ENCODE measurements around the gene ZNF791.
"Not testable (repeated sequence)": the region's sequence is repeated elsewhere in the genome, so short reads cannot be mapped to it uniquely, and the experiment has no call there.

The ZNF791 gene

GRCh38 chr19:12606796-12607195, 3.9 kb upstream of the ZNF791 start:
- TF ChIP-seq CTCF (IDR thresholded peaks at IDR 0.05; ENCODE audit: extremely low read depth, insufficient read depth, missing control alignments), result no peak
- in situ Hi-C loops (cut with MboI; ENCODE audit: low pct_unique_long_range_greater_than_20kb, low sequenced_read_pairs, unreplicated experiment), result no loop called here
- no peak for DNase-seq (ENCODE audit: low spot score)

GRCh38 chr19:12607631-12608030, 3.1 kb upstream of the ZNF791 start:
- TF ChIP-seq CTCF (IDR thresholded peaks at IDR 0.05; ENCODE audit: extremely low read depth, insufficient read depth, missing control alignments), result no peak
- no peak for DNase-seq (ENCODE audit: low spot score)
- in situ Hi-C loops (cut with MboI; ENCODE audit: low pct_unique_long_range_greater_than_20kb, low sequenced_read_pairs, unreplicated experiment), result no loop called here

GRCh38 chr19:12611361-12611699, 610 bp downstream of the ZNF791 start:
- no peak for TF ChIP-seq CTCF (IDR thresholded peaks at IDR 0.05; ENCODE audit: extremely low read depth, insufficient read depth, missing control alignments)
- no peak for DNase-seq (ENCODE audit: low spot score)
- in situ Hi-C loops (cut with MboI; ENCODE audit: low pct_unique_long_range_greater_than_20kb, low sequenced_read_pairs, unreplicated experiment), result no loop called here

- DNase-seq (ENCODE audit: low spot score), result no peak
- in situ Hi-C loops (cut with MboI; ENCODE audit: low pct_unique_long_range_greater_than_20kb, low sequenced_read_pairs, unreplicated experiment), result no loop called here
- no peak for TF ChIP-seq CTCF (IDR thresholded peaks at IDR 0.05; ENCODE audit: extremely low read depth, insufficient read depth, missing control alignments)
Observed at GRCh38 chr19:12617646-12618045, 6.9 kb downstream of the ZNF791 start.

- DNase-seq (ENCODE audit: low spot score); in situ Hi-C loops (cut with MboI; ENCODE audit: low pct_unique_long_range_greater_than_20kb, low sequenced_read_pairs, unreplicated experiment): not testable (repeated sequence)
Observed at GRCh38 chr19:12621253-12622024, 10.7 kb downstream of the ZNF791 start.

GRCh38 chr19:12623361-12624031, 12.8 kb downstream of the ZNF791 start:
- DNase-seq (ENCODE audit: low spot score), result no peak
- TF ChIP-seq CTCF (IDR thresholded peaks at IDR 0.05; ENCODE audit: extremely low read depth, insufficient read depth, missing control alignments), result no peak
- in situ Hi-C loops (cut with MboI; ENCODE audit: low pct_unique_long_range_greater_than_20kb, low sequenced_read_pairs, unreplicated experiment), result no loop called here

GRCh38 chr19:12626958-12627357, 16.2 kb downstream of the ZNF791 start:
- DNase-seq (ENCODE audit: low spot score), result no peak
- in situ Hi-C loops (cut with MboI; ENCODE audit: low pct_unique_long_range_greater_than_20kb, low sequenced_read_pairs, unreplicated experiment), result no loop called here
- TF ChIP-seq CTCF (IDR thresholded peaks at IDR 0.05; ENCODE audit: extremely low read depth, insufficient read depth, missing control alignments), result no peak
